ENCODE data around the gene HOXB6. TPM values are rescaled to one million over a fixed set of nuclear protein-coding genes. Genes with fewer than 3 reads are reported as not detected.

Gene HOXB6
- total RNA-seq, 1 experiment from 2014 or later = 19.8 TPM

- no peaks in the 10 kb centered on the region for H3K9me3 ChIP-seq (ENCODE audit: low read depth, low read length, poor library complexity, severe bottlenecking)
- ChIA-PET CTCF (no interaction called here), POLR2A (ENCODE audit: low non-redundant PET) (no interaction called here)
- BruUV-seq (replicated peaks) = no TSS peak
- H3K4me3 ChIP-seq (ENCODE audit: low read depth, low read length, poor library complexity, severe bottlenecking) = no peak overlapping the region
- intact Hi-C loops (cut with micrococcal nuclease; ENCODE audit: unreplicated experiment) = no loop called here
- DNase-seq (ENCODE audit: low spot score) = no peak
- H3K27me3 ChIP-seq (replicated peaks; ENCODE audit: insufficient read depth, low read depth, low read length, poor library complexity) = no peaks in the 10 kb centered on the region
- H3K4me1 ChIP-seq (ENCODE audit: insufficient read depth, low read length, poor library complexity, severe bottlenecking) = peaks cover 7% of the 10 kb centered on the region
- no peak overlapping the region for H3K27ac ChIP-seq (ENCODE audit: low read depth, low read length, poor library complexity, severe bottlenecking)
- TF ChIP-seq CTCF (conservative IDR thresholded peaks at IDR 0.05; ENCODE audit: low read depth, low read length) (no peak), EZH2 (IDR thresholded peaks at IDR 0.05; ENCODE audit: borderline replicate concordance, low read depth, low read length, poor library complexity, severe bottlenecking) (no peak)
- H3K36me3 ChIP-seq (ENCODE audit: insufficient read depth, low read length, poor library complexity, severe bottlenecking) = no peaks in the 10 kb centered on the region
Measured at GRCh38 chr17:48630925-48631692, 26.3 kb upstream of the HOXB6 start.

GRCh38 chr17:48630009-48630924 lies 25.5 kb upstream of the HOXB6 start:
- intact Hi-C loops (cut with micrococcal nuclease; ENCODE audit: unreplicated experiment) = no loop called here
- Histone ChIP-seq H3K4me3 (ENCODE audit: low read depth, low read length, poor library complexity, severe bottlenecking) (no peak overlapping the region), H3K9me3 (ENCODE audit: low read depth, low read length, poor library complexity, severe bottlenecking) (no peaks in the 10 kb centered on the region), H3K27me3 (replicated peaks; ENCODE audit: insufficient read depth, low read depth, low read length, poor library complexity) (no peaks in the 10 kb centered on the region), H3K36me3 (ENCODE audit: insufficient read depth, low read length, poor library complexity, severe bottlenecking) (no peaks in the 10 kb centered on the region), H3K27ac (ENCODE audit: low read depth, low read length, poor library complexity, severe bottlenecking) (no peak overlapping the region), H3K4me1 (ENCODE audit: insufficient read depth, low read length, poor library complexity, severe bottlenecking) (peaks cover 7% of the 10 kb centered on the region)
- TF ChIP-seq EZH2 (IDR thresholded peaks at IDR 0.05; ENCODE audit: borderline replicate concordance, low read depth, low read length, poor library complexity, severe bottlenecking) (no peak), CTCF (conservative IDR thresholded peaks at IDR 0.05; ENCODE audit: low read depth, low read length) (no peak)
- POLR2A ChIA-PET (ENCODE audit: low non-redundant PET) = no interaction called here
- BruUV-seq (replicated peaks) = no TSS peak
- CTCF ChIA-PET = no interaction called here
- DNase-seq (ENCODE audit: low spot score) = no peak

GRCh38 chr17:48629411-48629759 lies 24.6 kb upstream of the HOXB6 start:
- CTCF ChIA-PET = no interaction called here
- POLR2A ChIA-PET (ENCODE audit: low non-redundant PET) = no interaction called here
- no peak for DNase-seq (ENCODE audit: low spot score)

More at GRCh38 chr17:48629411-48629759, 24.6 kb upstream of the HOXB6 start:
- Histone ChIP-seq H3K9me3 (ENCODE audit: low read depth, low read length, poor library complexity, severe bottlenecking) (no peaks in the 10 kb centered on the region), H3K36me3 (ENCODE audit: insufficient read depth, low read length, poor library complexity, severe bottlenecking) (no peaks in the 10 kb centered on the region), H3K27me3 (replicated peaks; ENCODE audit: insufficient read depth, low read depth, low read length, poor library complexity) (no peaks in the 10 kb centered on the region), H3K27ac (ENCODE audit: low read depth, low read length, poor library complexity, severe bottlenecking) (no peak overlapping the region), H3K4me1 (ENCODE audit: insufficient read depth, low read length, poor library complexity, severe bottlenecking) (peaks cover 12% of the 10 kb centered on the region), H3K4me3 (ENCODE audit: low read depth, low read length, poor library complexity, severe bottlenecking) (no peak overlapping the region)
- no peak for TF ChIP-seq EZH2 (IDR thresholded peaks at IDR 0.05; ENCODE audit: borderline replicate concordance, low read depth, low read length, poor library complexity, severe bottlenecking)
- TF ChIP-seq CTCF (conservative IDR thresholded peaks at IDR 0.05; ENCODE audit: low read depth, low read length) = no peak
- intact Hi-C loops (cut with micrococcal nuclease; ENCODE audit: unreplicated experiment) = no loop called here
- BruUV-seq (replicated peaks) = no TSS peak
